Measurements from ENCODE around the gene SEZ6L.

Gene SEZ6L

GRCh38 chr22:26286091-26286820, 117.0 kb downstream of the SEZ6L start:
- H4K20me1 ChIP-seq (ENCODE audit: insufficient read depth, low read length): no peaks in the 10 kb centered on the region
- H2AFZ ChIP-seq (ENCODE audit: low read depth, low read length): no peak overlapping the region
- H3K79me2 ChIP-seq (ENCODE audit: insufficient read depth, low read length): no peaks in the 10 kb centered on the region
- H3K27ac ChIP-seq (ENCODE audit: low read length): no peak overlapping the region
- H3K36me3 ChIP-seq (ENCODE audit: insufficient read depth, low read length): no peaks in the 10 kb centered on the region
- H3K9ac ChIP-seq (ENCODE audit: low read depth, low read length): no peak overlapping the region
- DNase-seq (no peak), ATAC-seq (ENCODE audit: insufficient read depth, low read depth) (no peak)
- peaks cover 3% of the 10 kb centered on the region for H3K27me3 ChIP-seq (ENCODE audit: insufficient read depth, low read length, poor library complexity)
- no peaks in the 10 kb centered on the region for H3K9me3 ChIP-seq (ENCODE audit: insufficient read depth, low read length, severe bottlenecking)
- no peak overlapping the region for H3K4me3 ChIP-seq (ENCODE audit: low read depth in 1 of 2, low read length in 2 of 2)
- no peak for TF ChIP-seq CTCF (IDR thresholded peaks at IDR 0.05; ENCODE audit: borderline replicate concordance, extremely low read depth, low read length, poor library complexity, severe bottlenecking)
- no peak for TF ChIP-seq EZH2 (IDR thresholded peaks at IDR 0.05; ENCODE audit: borderline replicate concordance, low read depth, low read length, severe bottlenecking)
- no peaks in the 10 kb centered on the region for H3K4me1 ChIP-seq (ENCODE audit: insufficient read depth, low read length)
- no peak overlapping the region for H3K4me2 ChIP-seq (ENCODE audit: insufficient read depth, low read length)

- H3K9me3 ChIP-seq (ENCODE audit: insufficient read depth, low read length, severe bottlenecking): no peaks in the 10 kb centered on the region
These were observed 118.3 kb downstream of the SEZ6L start for GRCh38 chr22:26287382-26288225.

GRCh38 chr22:26289611-26290101, 120.4 kb downstream of the SEZ6L start:
- no peaks in the 10 kb centered on the region for H3K79me2 ChIP-seq (ENCODE audit: insufficient read depth, low read length)
- H2AFZ ChIP-seq (ENCODE audit: low read depth, low read length): no peak overlapping the region
- peaks cover 7% of the 10 kb centered on the region for H3K4me1 ChIP-seq (ENCODE audit: insufficient read depth, low read length)
- H3K9ac ChIP-seq (ENCODE audit: low read depth, low read length): no peak overlapping the region
- no peak overlapping the region for H3K4me2 ChIP-seq (ENCODE audit: insufficient read depth, low read length)
- H4K20me1 ChIP-seq (ENCODE audit: insufficient read depth, low read length): no peaks in the 10 kb centered on the region
- ATAC-seq (ENCODE audit: insufficient read depth, low read depth) (no peak), DNase-seq (no peak)
- TF ChIP-seq CTCF (IDR thresholded peaks at IDR 0.05; ENCODE audit: borderline replicate concordance, extremely low read depth, low read length, poor library complexity, severe bottlenecking) (no peak), EZH2 (IDR thresholded peaks at IDR 0.05; ENCODE audit: borderline replicate concordance, low read depth, low read length, severe bottlenecking) (no peak)
- no peak overlapping the region for H3K4me3 ChIP-seq (ENCODE audit: low read depth in 1 of 2, low read length in 2 of 2)
- H3K9me3 ChIP-seq (ENCODE audit: insufficient read depth, low read length, severe bottlenecking): no peaks in the 10 kb centered on the region
- H3K36me3 ChIP-seq (ENCODE audit: insufficient read depth, low read length): no peaks in the 10 kb centered on the region
- H3K27ac ChIP-seq (ENCODE audit: low read length): no peak overlapping the region
- no peaks in the 10 kb centered on the region for H3K27me3 ChIP-seq (ENCODE audit: insufficient read depth, low read length, poor library complexity)

More at GRCh38 chr22:26287382-26288225, 118.3 kb downstream of the SEZ6L start:
- H3K27me3 ChIP-seq (ENCODE audit: insufficient read depth, low read length, poor library complexity): no peaks in the 10 kb centered on the region
- H3K27ac ChIP-seq (ENCODE audit: low read length): no peak overlapping the region
- no peaks in the 10 kb centered on the region for H3K4me1 ChIP-seq (ENCODE audit: insufficient read depth, low read length)
- DNase-seq: no peak
- no peak overlapping the region for H3K9ac ChIP-seq (ENCODE audit: low read depth, low read length)
- H3K4me2 ChIP-seq (ENCODE audit: insufficient read depth, low read length): no peak overlapping the region
- H3K4me3 ChIP-seq (ENCODE audit: low read depth in 1 of 2, low read length in 2 of 2): no peak overlapping the region
- TF ChIP-seq EZH2 (IDR thresholded peaks at IDR 0.05; ENCODE audit: borderline replicate concordance, low read depth, low read length, severe bottlenecking): no peak
- no peak for TF ChIP-seq CTCF (IDR thresholded peaks at IDR 0.05; ENCODE audit: borderline replicate concordance, extremely low read depth, low read length, poor library complexity, severe bottlenecking)
- no peaks in the 10 kb centered on the region for H3K79me2 ChIP-seq (ENCODE audit: insufficient read depth, low read length)
- H4K20me1 ChIP-seq (ENCODE audit: insufficient read depth, low read length): no peaks in the 10 kb centered on the region
- no peak overlapping the region for H2AFZ ChIP-seq (ENCODE audit: low read depth, low read length)
- H3K36me3 ChIP-seq (ENCODE audit: insufficient read depth, low read length): no peaks in the 10 kb centered on the region
- ATAC-seq (ENCODE audit: insufficient read depth, low read depth): no peak

All from DND-41 (cell line).